Spleen (tissue), 7 donors: ENCODE measurements around the gene RALY.

Experiments
- CTCF ChIP-seq, 11 experiments: fragments of 200-600 bp in 7 of 11; fragments of 450-650 bp in 4 of 11; sonication (generic) in 4 of 11; IDR thresholded peaks in 8 of 11; conservative IDR thresholded peaks in 3 of 11; 1 replicate in 7 of 11; 2 replicates in 4 of 11; pipeline versions ENCODE4 v1.4.0 to v1.8.0; 2016 to 2021; ENCODE audit warnings: antibody characterized with exemption in 11 of 11, inconsistent platforms in 4 of 11, mild to moderate bottlenecking in 1 of 11
- POLR2A ChIP-seq, 3 donors: fragments of 450-650 bp; IDR thresholded peaks; one replicate each; pipeline ENCODE4 v1.5.1; 2017; ENCODE audit warnings: antibody characterized with exemption in 3 of 3, mild to moderate bottlenecking in 1 of 3
- donor health status: DM: no; HTN: no; CAD: no; lungs with moderate emphysema.
- donor health status: DM: no; HTN: no; CAD: no.
- donor health status: DM: no; HTN: no; CAD: no.

GRCh38 chr20:34122274-34122980 lies 128.7 kb downstream of the RALY start:
- TF ChIP-seq CTCF (IDR thresholded peaks at IDR 0.05 in 8 of 11, conservative IDR thresholded peaks at IDR 0.05 in 3 of 11) (no peak), POLR2A (IDR thresholded peaks at IDR 0.05) (no peak)
